ENCODE measurements around the gene HOXA4.

Gene HOXA4

GRCh38 chr7:27108390-27109127 lies 22.0 kb downstream of the HOXA4 start:
- DNase-seq (ENCODE audit: insufficient read length, low spot score) (no peak), FAIRE-seq (no peak)

GRCh38 chr7:27107391-27108381 lies 22.9 kb downstream of the HOXA4 start:
- FAIRE-seq: no peak
- DNase-seq (ENCODE audit: insufficient read length, low spot score): no peak

- FAIRE-seq (no peak), DNase-seq (ENCODE audit: insufficient read length, low spot score) (no peak)
Observed at GRCh38 chr7:27106901-27107240, 23.7 kb downstream of the HOXA4 start.

- DNase-seq (ENCODE audit: insufficient read length, low spot score) (no peak), FAIRE-seq (no peak)
Observed at GRCh38 chr7:27106181-27106900, 24.2 kb downstream of the HOXA4 start.

GRCh38 chr7:27105301-27106031 lies 25.1 kb downstream of the HOXA4 start:
- DNase-seq (ENCODE audit: insufficient read length, low spot score) (no peak), FAIRE-seq (no peak)

GRCh38 chr7:27104341-27105058 lies 26.1 kb downstream of the HOXA4 start:
- DNase-seq (ENCODE audit: insufficient read length, low spot score) (no peak), FAIRE-seq (no peak)

GRCh38 chr7:27103489-27104226 lies 26.9 kb downstream of the HOXA4 start:
- FAIRE-seq (no peak), DNase-seq (ENCODE audit: insufficient read length, low spot score) (no peak)

GRCh38 chr7:27102581-27103442 lies 27.7 kb downstream of the HOXA4 start, which contains the start of gene HOXA2:
TSS of gene HOXA2 (minus strand) at chr7:27102683. CDS start at chr7:27102500, 183 bp downstream.
- no peak for DNase-seq (ENCODE audit: insufficient read length, low spot score)
- FAIRE-seq: no peak

GRCh38 chr7:27101957-27102580 lies 28.5 kb downstream of the HOXA4 start:
- DNase-seq (ENCODE audit: insufficient read length, low spot score) (no peak), FAIRE-seq (no peak)

- DNase-seq (ENCODE audit: insufficient read length, low spot score): no peak
- no peak for FAIRE-seq
Observed at GRCh38 chr7:27101171-27101956, 29.2 kb downstream of the HOXA4 start.

GRCh38 chr7:27100694-27101170 lies 29.8 kb downstream of the HOXA4 start:
- DNase-seq (ENCODE audit: insufficient read length, low spot score) (no peak), FAIRE-seq (no peak)

GRCh38 chr7:27099453-27100370 lies 30.8 kb downstream of the HOXA4 start:
- no peak for FAIRE-seq
- DNase-seq (ENCODE audit: insufficient read length, low spot score): no peak

GRCh38 chr7:27098578-27099451 lies 31.7 kb downstream of the HOXA4 start:
- DNase-seq (ENCODE audit: insufficient read length, low spot score) (no peak), FAIRE-seq (no peak)

GRCh38 chr7:27097686-27098577 lies 32.6 kb downstream of the HOXA4 start:
- DNase-seq (ENCODE audit: insufficient read length, low spot score) (no peak), FAIRE-seq (no peak)
